Spinal cord (tissue), 10 donors: ENCODE results near the gene SMAD1. TPM values are rescaled to one million over a fixed set of nuclear protein-coding genes. Genes with fewer than 3 reads are reported as not detected.
A peak's percentile ranks its signal among the peaks of the same experiment; 100 is the strongest.

Source experiments
- DNase-seq, 6 donors: peaks; one replicate each; pipeline versions ENCODE4 v3.0.0 to v3.0.0-alpha.2; 2013 to 2015; ENCODE audit warnings: low spot score in 6 of 6, low read depth in 4 of 6
- H3K27ac ChIP-seq: one replicate; pipeline ENCODE4 v1.5.1; 2013; ENCODE audit warnings: low read depth, low read length, control low read depth
- H3K27me3 ChIP-seq: one replicate; pipeline ENCODE4 v1.6.1; 2013; ENCODE audit warnings: low read length; ENCODE audit not compliant: control insufficient read depth, insufficient read depth
- H3K36me3 ChIP-seq: one replicate; pipeline ENCODE4 v1.6.1; 2013; ENCODE audit warnings: low read length; ENCODE audit not compliant: control insufficient read depth, insufficient read depth
- H3K4me1 ChIP-seq: one replicate; pipeline ENCODE4 v1.6.1; 2013; ENCODE audit warnings: low read length; ENCODE audit not compliant: control insufficient read depth, insufficient read depth
- H3K4me3 ChIP-seq: one replicate; pipeline ENCODE4 v1.5.1; 2013; ENCODE audit warnings: low read depth, low read length, control low read depth
- H3K9me3 ChIP-seq: one replicate; pipeline ENCODE4 v1.6.1; 2013; ENCODE audit warnings: low read length; ENCODE audit not compliant: control insufficient read depth, insufficient read depth
- WGBS: methylation state at CpG from one replicate; pipeline ENCODE4 v1.1.5; 2013; ENCODE audit warnings: missing lambda C conversion rate; ENCODE audit not compliant: insufficient coverage; 5-methylcytosine and 5-hydroxymethylcytosine counted together
- polyA plus RNA-seq, 2 donors: library from polyadenylated mRNA; unstranded; fragments of 120-200 nt; gene quantifications; one replicate each; pipeline ENCODE4 v1.2.1, GENCODE V29; 2013; ENCODE audit not compliant: insufficient read length in 2 of 2
- total RNA-seq, 2 donors: library from RNA; depleted of rRNA in 1 of 2; stranded (reverse); fragments of 120-200 nt in 1 of 2; fragments of >200 nt in 1 of 2; gene quantifications; one replicate each; pipeline versions ENCODE4 v1.2.3 to v1.2.4, GENCODE V29; 2013 to 2014
- donor health status: healthy.

The SMAD1 gene
- total and polyA plus RNA-seq, 4 donors: 33.8 to 47.7 (median 41.6) TPM

- no peaks in the 10 kb centered on the region for H3K36me3 ChIP-seq
- no peaks in the 10 kb centered on the region for H3K4me1 ChIP-seq
- no peaks in the 10 kb centered on the region for H3K9me3 ChIP-seq
- H3K27ac ChIP-seq: no peak overlapping the region
- WGBS: 77% methylated on average over 1 of the region's 1 CpG
- H3K4me3 ChIP-seq: no peak overlapping the region
- no peak for DNase-seq
- H3K27me3 ChIP-seq: no peaks in the 10 kb centered on the region
Observed at GRCh38 chr4:145451895-145452294, 29.8 kb upstream of the SMAD1 start.

DNA sequence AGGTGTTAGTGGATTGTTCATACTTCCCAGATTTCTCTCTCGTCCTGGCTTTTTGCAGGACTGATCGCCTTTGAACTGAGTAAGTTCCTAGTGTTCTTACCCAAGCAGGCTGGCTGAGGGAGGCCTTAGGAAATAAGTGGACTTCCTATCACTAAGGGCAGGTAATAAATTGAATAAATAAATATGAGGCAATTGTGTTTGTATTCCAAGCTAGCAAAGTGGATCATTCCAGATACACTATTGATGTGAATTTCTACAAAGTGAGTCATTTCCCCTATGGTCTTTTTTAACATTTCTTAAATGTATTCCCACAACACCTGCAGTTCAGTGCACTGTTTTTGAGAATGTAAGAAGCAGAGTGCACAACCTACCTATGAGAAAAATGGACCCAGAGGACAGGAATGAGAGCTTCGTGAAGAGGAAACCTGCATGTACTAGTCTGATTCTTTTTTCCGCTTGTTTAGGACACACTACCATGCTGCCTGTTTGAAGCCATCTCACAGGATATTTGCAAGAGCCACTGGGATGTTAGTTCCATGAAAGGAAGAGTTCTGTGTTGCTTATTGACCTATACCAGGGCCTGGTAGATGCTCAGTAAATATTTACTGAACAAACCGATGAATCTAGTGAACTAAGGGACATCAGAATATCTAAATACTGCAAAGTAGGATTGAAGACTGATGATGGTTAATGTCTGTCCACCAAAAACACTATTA is 29.0 kb upstream of the SMAD1 start:
- WGBS: 100% methylated on average over 1 of the region's 5 CpGs
- no peaks in the 10 kb centered on the region for H3K9me3 ChIP-seq
- no peaks in the 10 kb centered on the region for H3K36me3 ChIP-seq
- H3K27me3 ChIP-seq: no peaks in the 10 kb centered on the region
- H3K4me3 ChIP-seq: no peak overlapping the region
- no peak for DNase-seq
- no peak overlapping the region for H3K27ac ChIP-seq
- no peaks in the 10 kb centered on the region for H3K4me1 ChIP-seq

GRCh38 chr4:145453163-145453520 is 28.5 kb upstream of the SMAD1 start:
- DNase-seq: no peak
- Histone ChIP-seq H3K27ac (no peak overlapping the region), H3K4me3 (no peak overlapping the region), H3K36me3 (no peaks in the 10 kb centered on the region), H3K4me1 (no peaks in the 10 kb centered on the region), H3K9me3 (no peaks in the 10 kb centered on the region), H3K27me3 (no peaks in the 10 kb centered on the region)

DNA sequence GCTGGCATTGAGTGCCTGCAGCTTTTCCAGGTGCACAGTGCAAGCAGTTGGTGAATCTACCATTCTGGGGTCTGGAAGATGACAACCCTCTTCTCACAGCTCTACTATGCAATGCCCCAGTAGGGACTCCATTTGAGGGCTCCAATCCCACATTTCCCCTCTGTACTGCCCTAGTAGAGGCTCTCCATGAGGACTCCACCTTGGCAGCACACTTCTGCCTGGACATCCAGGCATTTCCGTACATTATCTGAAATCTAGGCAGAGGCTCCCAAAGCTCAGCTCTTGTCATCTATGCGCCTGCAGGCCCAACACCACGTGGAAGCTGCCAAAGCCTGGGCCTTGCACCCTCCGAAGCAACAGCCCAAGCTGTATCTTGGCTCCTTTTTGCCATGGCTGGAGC is 8.4 kb upstream of the SMAD1 start:
- no peak for DNase-seq
- no peak overlapping the region for H3K4me3 ChIP-seq
- no peak overlapping the region for H3K27ac ChIP-seq
- no peaks in the 10 kb centered on the region for H3K27me3 ChIP-seq
- no peaks in the 10 kb centered on the region for H3K36me3 ChIP-seq
- peaks cover 5% of the 10 kb centered on the region for H3K9me3 ChIP-seq
- no peaks in the 10 kb centered on the region for H3K4me1 ChIP-seq
- 83% methylated on average over 4 of the region's 4 CpGs for WGBS

GRCh38 chr4:145480257-145480656 is 1.4 kb upstream of the SMAD1 start:
- H3K27ac ChIP-seq: no peak overlapping the region

DNA sequence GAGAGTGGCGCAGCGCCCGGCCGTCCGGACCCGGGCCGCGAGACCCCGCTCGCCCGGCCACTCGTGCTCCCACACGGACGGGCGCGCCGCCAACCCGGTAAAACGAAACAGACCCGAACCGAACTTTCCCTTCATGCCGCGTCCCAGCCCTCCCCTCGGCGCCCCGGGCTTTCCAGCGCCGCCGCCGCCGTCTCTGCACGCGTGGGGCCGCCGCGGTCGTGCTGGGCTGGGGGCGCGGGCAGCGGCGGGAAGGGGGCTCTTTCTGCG is 222 bp downstream of the SMAD1 start:
- DNase-seq: no peak
- Histone ChIP-seq H3K27me3 (no peaks in the 10 kb centered on the region), H3K27ac (peak overlapping the region; percentile 78), H3K4me3 (peak overlapping the region; percentile 70), H3K9me3 (no peaks in the 10 kb centered on the region), H3K36me3 (no peaks in the 10 kb centered on the region), H3K4me1 (no peaks in the 10 kb centered on the region)
- WGBS: 0% methylated on average over 42 of the region's 42 CpGs

More at GRCh38 chr4:145480257-145480656, 1.4 kb upstream of the SMAD1 start:
- Histone ChIP-seq H3K4me1 (no peaks in the 10 kb centered on the region), H3K4me3 (no peak overlapping the region), H3K9me3 (no peaks in the 10 kb centered on the region), H3K36me3 (no peaks in the 10 kb centered on the region), H3K27me3 (no peaks in the 10 kb centered on the region)
- no peak for DNase-seq
- no CpG with 5 or more reads among the region's 1 CpG for WGBS

DNA sequence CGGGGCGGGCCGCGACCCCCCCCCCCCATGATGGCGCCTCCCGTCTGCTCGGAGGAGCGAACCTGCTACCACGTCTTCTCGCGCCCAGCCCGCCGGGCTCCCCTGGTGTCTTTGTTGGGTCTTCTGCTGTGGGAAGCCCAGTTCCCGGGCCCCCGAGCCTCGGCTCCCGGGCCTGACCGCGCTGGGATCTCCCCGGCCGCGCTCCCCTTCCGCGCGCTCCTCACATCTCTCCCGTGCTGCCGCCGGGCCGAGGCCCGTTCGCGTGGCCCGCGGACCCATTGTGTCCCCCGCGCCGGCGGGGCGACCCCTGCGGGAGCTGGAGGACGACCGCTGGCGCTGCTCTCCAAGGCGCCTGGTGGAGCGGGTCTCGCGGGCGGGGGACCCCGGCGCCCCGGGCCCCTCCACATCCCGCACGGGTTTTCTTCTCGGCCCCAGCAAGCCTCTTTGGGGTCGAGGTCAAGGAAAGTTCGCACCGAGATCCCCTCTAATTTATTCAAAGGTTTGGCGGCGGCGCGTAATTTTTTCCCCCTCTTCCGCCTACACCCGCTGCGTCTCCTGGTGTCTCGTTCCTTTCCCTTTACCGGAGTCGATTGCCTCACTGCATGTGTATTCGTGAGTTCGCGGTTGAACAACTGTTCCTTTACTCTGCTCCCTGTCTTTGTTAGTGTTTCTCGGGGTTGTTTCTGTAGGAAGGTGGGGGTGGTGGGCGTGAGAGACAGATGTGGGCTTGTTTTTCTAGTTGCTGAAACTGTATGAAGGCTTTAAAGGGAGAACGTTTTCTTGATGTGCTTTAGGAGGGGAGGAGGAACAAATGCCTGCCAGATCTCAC is 770 bp downstream of the SMAD1 start:
- Histone ChIP-seq H3K9me3 (no peaks in the 10 kb centered on the region), H3K27ac (peak overlapping the region; percentile 78), H3K27me3 (no peaks in the 10 kb centered on the region), H3K36me3 (no peaks in the 10 kb centered on the region), H3K4me3 (peak overlapping the region; percentile 70), H3K4me1 (no peaks in the 10 kb centered on the region)
- peak; percentile 43 to 90 (median 68) for DNase-seq
- under 1% methylated on average over 69 of the region's 73 CpGs for WGBS

DNA sequence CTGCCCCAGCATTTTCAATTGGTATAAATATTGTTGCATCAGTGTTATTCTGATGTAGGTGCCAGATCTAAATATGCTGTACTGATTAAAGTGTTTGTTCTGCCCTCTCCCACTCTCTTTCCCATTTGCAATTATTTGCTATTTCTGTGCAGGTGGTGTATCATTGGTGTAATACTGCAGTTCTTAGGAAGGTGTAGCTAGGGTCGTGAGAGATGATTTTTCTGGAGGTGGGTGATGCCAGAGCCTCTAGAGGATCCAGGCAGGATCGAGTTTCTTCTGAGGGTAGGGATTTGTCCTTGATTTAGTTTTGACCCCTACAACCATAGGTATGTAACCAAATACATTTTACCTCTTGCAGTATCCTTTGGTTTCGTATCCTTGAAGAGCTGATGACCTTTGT is 1.9 kb downstream of the SMAD1 start:
- no peaks in the 10 kb centered on the region for H3K27me3 ChIP-seq
- H3K9me3 ChIP-seq: no peaks in the 10 kb centered on the region
- no CpG with 5 or more reads among the region's 3 CpGs for WGBS
- peak in 2 of 6 donors; percentile 14 to 66 for DNase-seq
- H3K4me1 ChIP-seq: no peaks in the 10 kb centered on the region
- peak overlapping the region; percentile 70 for H3K4me3 ChIP-seq
- peak overlapping the region; percentile 78 for H3K27ac ChIP-seq
- H3K36me3 ChIP-seq: no peaks in the 10 kb centered on the region

GRCh38 chr4:145484225-145484846 is 2.7 kb downstream of the SMAD1 start:
- peak in 1 of 6 donors; percentile 54 for DNase-seq
- 45% methylated on average over 1 of the region's 2 CpGs for WGBS
- no peak overlapping the region for H3K27ac ChIP-seq

More at GRCh38 chr4:145484225-145484846, 2.7 kb downstream of the SMAD1 start:
- Histone ChIP-seq H3K4me3 (peak overlapping the region; percentile 70), H3K4me1 (no peaks in the 10 kb centered on the region), H3K27me3 (no peaks in the 10 kb centered on the region), H3K36me3 (no peaks in the 10 kb centered on the region), H3K9me3 (no peaks in the 10 kb centered on the region)
